GM21717 (cell line): ENCODE data around the gene DAD1.

ENCODE experiments used
- ATAC-seq: cut with Tn5 transposase; IDR thresholded peaks from one replicate; pipeline ENCODE4 v1.9.1; 2021; ENCODE audit warnings: mild to moderate bottlenecking, moderate library complexity; ENCODE audit not compliant: unreplicated experiment

DAD1 gene

GRCh38 chr14:22521449-22522239 lies 67.4 kb downstream of the DAD1 start:
- ATAC-seq = no peak

- no peak for ATAC-seq
Observed at GRCh38 chr14:22520796-22521195, 68.2 kb downstream of the DAD1 start.

GRCh38 chr14:22519877-22520685 lies 68.9 kb downstream of the DAD1 start:
- no peak for ATAC-seq

- no peak for ATAC-seq
Observed at GRCh38 chr14:22518073-22518472, 71.0 kb downstream of the DAD1 start.

GRCh38 chr14:22517117-22517720 lies 71.8 kb downstream of the DAD1 start:
- ATAC-seq = no peak

GRCh38 chr14:22515929-22516328 lies 73.1 kb downstream of the DAD1 start:
- ATAC-seq = no peak
